GM19468 (cell line): ENCODE data around the gene TEX11.

Source experiments
- ATAC-seq: cut with Tn5 transposase; IDR thresholded peaks from one replicate; pipeline ENCODE4 v1.9.1; 2021; ENCODE audit warnings: mild to moderate bottlenecking, moderate library complexity, moderate number of reproducible peaks; ENCODE audit not compliant: unreplicated experiment; ENCODE audit errors: extremely low read depth

The TEX11 gene

GRCh38 chrX:70508296-70508911, 400.1 kb downstream of the TEX11 start:
- ATAC-seq: no peak

GRCh38 chrX:70505451-70505841, 403.1 kb downstream of the TEX11 start:
- ATAC-seq: no peak

- no peak for ATAC-seq
These were observed 403.6 kb downstream of the TEX11 start for GRCh38 chrX:70504772-70505450.

- no peak for ATAC-seq
These were observed 407.7 kb downstream of the TEX11 start for GRCh38 chrX:70500826-70501225.

GRCh38 chrX:70498129-70498528, 410.4 kb downstream of the TEX11 start:
- ATAC-seq: no peak

GRCh38 chrX:70497026-70497425, 411.5 kb downstream of the TEX11 start:
- no peak for ATAC-seq

- no peak for ATAC-seq
These were observed 412.0 kb downstream of the TEX11 start for GRCh38 chrX:70496491-70496890.

- no peak for ATAC-seq
These were observed 414.1 kb downstream of the TEX11 start for GRCh38 chrX:70494441-70494840.

- no peak for ATAC-seq
These were observed 419.7 kb downstream of the TEX11 start for GRCh38 chrX:70488856-70489255.

GRCh38 chrX:70485466-70485865, 423.0 kb downstream of the TEX11 start:
- ATAC-seq: no peak

GRCh38 chrX:70482300-70482699, 426.2 kb downstream of the TEX11 start:
- ATAC-seq: no peak

- ATAC-seq: no peak
These were observed 426.8 kb downstream of the TEX11 start for GRCh38 chrX:70481471-70482270.

- ATAC-seq: no peak
These were observed 427.9 kb downstream of the TEX11 start for GRCh38 chrX:70480660-70481018.

- no peak for ATAC-seq
These were observed 428.4 kb downstream of the TEX11 start for GRCh38 chrX:70479922-70480659.

- ATAC-seq: no peak
These were observed 429.1 kb downstream of the TEX11 start for GRCh38 chrX:70479247-70479921.
